LNCAP (cell line): Measurements from ENCODE around the gene CIART.

ENCODE experiments used
- TF ChIP-seq, protein P1 (sequence below): fragments of 450-650 bp; IDR thresholded peaks from 2 replicates; pipeline ENCODE4 v1.5.1; 2017; ENCODE audit warnings: mild to moderate bottlenecking

Gene CIART

DNA sequence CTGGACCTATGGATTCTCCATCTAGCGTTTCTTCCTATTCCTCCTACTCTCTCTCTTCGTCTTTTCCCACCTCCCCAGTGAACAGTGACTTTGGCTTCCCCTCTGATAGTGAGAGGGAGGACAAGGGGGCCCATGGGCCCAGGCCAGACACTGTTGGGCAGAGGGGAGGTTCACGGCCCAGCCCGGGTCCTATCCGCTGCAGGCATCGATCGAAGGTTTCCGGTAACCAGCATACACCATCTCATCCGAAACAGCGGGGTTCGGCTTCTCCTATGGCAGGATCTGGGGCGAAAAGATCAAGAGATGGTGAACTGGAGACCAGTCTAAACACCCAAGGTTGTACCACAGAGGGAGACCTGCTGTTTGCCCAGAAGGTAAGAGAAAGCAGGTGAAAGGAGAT lies 906 bp downstream of the CIART start:
- TF ChIP-seq, protein P1, sequence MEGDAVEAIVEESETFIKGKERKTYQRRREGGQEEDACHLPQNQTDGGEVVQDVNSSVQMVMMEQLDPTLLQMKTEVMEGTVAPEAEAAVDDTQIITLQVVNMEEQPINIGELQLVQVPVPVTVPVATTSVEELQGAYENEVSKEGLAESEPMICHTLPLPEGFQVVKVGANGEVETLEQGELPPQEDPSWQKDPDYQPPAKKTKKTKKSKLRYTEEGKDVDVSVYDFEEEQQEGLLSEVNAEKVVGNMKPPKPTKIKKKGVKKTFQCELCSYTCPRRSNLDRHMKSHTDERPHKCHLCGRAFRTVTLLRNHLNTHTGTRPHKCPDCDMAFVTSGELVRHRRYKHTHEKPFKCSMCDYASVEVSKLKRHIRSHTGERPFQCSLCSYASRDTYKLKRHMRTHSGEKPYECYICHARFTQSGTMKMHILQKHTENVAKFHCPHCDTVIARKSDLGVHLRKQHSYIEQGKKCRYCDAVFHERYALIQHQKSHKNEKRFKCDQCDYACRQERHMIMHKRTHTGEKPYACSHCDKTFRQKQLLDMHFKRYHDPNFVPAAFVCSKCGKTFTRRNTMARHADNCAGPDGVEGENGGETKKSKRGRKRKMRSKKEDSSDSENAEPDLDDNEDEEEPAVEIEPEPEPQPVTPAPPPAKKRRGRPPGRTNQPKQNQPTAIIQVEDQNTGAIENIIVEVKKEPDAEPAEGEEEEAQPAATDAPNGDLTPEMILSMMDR: no peak

DNA sequence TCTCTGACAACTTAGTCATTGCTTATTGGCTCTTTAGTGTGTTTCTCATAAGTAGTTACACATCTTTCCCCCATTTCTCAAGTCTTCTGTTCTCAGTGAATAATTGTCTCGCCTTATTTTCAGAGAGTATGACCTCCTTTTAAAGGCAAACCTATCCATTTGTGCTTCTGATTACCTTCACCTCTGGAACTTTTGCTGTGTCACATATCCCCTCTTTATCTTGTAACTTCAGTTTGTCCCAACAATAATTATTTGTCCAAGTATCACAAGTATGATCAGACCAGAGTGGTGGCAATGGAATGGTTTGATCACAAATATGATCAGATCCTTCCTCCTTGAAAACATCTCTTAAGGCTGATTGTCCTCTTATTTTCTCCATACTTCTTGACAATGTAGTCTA lies 6.0 kb downstream of the CIART start:
- TF ChIP-seq, protein P1: no peak

DNA sequence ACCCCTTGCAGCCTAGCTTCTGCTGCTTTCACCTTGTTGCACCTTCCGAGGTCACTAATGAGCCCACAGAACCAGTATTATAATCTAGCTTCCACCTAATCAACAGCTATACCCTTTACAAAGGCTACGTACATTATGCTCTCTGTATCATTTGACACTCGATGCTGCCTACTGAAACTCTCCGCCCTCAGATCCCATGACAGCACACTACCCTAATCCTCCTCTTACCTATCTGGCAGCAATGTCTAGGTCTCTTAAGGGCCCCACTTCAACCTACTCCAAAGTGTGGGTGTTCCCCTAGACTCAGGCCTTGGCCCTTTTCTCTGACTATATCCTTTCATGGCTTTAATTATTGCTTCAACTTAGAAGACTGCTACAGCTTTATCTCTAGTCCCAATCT lies 6.5 kb downstream of the CIART start:
- TF ChIP-seq, protein P1: no peak

DNA sequence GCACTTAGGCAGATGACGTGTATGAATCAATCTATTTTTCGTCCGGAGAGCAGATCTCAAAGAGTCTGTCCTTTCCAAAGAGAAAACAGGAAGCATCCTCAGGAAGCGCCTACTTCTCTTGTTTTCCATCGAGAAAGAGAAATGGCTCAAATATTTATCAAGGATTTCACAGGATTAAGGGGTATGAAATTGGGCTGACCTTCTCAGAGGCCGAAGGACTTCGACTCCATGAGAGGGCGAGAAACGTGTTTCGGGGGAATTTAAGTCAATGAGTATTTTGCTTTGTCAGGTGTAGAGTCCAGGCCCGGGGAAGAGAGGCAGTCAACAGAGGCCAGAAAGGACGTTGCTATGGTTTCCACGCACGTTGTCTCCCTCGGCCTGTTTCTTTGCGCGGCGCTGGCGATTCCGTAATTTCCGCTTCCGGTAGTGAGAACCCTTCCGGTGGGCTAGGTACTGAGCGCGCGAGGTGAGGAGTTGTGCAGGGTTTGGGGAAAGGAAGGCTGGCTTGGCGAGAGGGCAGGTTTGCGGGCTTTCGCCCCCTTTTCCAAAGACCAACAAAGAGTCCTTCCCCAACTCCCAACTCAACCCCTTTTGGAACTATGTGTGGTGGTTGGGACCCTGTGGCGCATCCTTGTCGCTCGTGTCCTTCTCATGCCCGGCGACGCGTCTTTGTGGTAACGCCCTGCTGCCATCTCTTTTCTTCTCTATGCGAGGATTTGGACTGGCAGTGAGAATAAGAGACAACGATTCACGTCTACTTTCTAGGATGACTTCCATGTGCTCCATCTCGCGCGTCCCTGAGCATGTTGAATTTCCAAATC lies 11.3 kb downstream of the CIART start, which contains the start of gene MRPS21:
MRPS21 (plus strand) TSS at position 429 of the 821 bp plus-strand sequence. CDS start 506 bp downstream, outside the sequence.
- TF ChIP-seq, protein P1: no peak

DNA sequence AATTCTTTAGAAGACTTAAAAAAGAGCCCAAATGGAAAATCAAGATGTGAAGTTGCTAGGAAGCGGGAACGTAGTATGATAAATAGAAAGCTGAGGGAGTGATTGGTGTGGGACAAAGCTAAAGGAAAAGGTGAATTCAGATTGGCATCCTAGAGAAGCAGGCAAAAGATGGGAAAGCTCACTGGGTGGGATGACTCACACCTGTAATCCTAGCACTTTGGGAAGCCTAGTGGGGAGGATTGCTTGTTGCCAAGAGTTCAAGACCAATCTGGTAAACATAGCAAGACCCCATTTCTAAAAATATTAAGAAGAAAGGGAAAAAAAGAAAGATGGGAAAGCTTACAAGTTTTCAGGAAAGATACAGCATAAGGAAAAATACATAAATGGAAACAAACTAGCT lies 13.1 kb downstream of the CIART start:
- TF ChIP-seq, protein P1: no peak

DNA sequence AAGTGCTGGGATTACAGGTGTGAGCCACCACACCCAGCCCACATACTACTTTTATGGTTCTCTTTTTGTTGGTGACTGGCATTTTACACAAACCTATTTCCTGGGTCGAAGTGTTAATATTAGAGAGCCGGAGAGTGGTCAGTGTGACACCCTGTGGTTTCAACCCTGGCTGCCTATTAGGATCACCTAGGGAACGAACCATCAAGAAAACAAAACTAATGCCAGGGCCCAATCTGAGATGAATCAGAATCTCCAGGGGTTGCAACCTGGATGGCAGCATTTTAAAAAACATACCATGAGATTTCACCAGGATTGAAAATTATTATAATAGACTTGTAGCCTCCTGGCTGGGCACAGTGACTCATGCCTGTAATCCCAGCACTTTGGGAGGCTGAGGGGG lies 17.4 kb downstream of the CIART start:
- TF ChIP-seq, protein P1: no peak

DNA sequence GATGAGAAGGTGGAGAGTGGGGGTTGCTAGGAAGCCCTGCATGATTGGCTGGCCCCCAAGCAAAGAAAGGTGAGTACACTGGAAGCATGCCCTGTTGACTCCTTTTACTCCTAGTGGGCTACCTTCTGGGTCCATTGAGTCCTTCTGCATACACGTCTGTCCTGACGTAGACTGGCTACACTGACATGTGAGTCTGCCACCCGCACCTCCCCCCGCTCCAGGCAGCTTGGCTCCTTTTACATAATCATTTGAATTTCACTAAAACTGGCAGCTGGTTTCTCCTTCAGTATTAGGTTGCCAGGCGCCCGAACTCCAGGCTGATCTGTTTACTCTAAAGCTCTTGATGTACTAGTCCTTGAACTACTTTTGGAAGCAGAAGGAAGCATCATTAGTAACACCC lies 20.0 kb downstream of the CIART start:
- TF ChIP-seq, protein P1: no peak
